HG03439 (cell line): Measurements from ENCODE around the gene ENTPD6.
"Not testable (repeated sequence)": the region's sequence is repeated elsewhere in the genome, so short reads cannot be mapped to it uniquely, and the experiment has no call there.

Source experiments
- ATAC-seq: cut with Tn5 transposase; IDR thresholded peaks from one replicate; pipeline ENCODE4 v1.9.1; 2021; ENCODE audit warnings: mild to moderate bottlenecking, moderate library complexity; ENCODE audit not compliant: unreplicated experiment

Gene ENTPD6

GRCh38 chr20:25223179-25223661, 27.7 kb downstream of the ENTPD6 start:
- ATAC-seq = no peak

DNA sequence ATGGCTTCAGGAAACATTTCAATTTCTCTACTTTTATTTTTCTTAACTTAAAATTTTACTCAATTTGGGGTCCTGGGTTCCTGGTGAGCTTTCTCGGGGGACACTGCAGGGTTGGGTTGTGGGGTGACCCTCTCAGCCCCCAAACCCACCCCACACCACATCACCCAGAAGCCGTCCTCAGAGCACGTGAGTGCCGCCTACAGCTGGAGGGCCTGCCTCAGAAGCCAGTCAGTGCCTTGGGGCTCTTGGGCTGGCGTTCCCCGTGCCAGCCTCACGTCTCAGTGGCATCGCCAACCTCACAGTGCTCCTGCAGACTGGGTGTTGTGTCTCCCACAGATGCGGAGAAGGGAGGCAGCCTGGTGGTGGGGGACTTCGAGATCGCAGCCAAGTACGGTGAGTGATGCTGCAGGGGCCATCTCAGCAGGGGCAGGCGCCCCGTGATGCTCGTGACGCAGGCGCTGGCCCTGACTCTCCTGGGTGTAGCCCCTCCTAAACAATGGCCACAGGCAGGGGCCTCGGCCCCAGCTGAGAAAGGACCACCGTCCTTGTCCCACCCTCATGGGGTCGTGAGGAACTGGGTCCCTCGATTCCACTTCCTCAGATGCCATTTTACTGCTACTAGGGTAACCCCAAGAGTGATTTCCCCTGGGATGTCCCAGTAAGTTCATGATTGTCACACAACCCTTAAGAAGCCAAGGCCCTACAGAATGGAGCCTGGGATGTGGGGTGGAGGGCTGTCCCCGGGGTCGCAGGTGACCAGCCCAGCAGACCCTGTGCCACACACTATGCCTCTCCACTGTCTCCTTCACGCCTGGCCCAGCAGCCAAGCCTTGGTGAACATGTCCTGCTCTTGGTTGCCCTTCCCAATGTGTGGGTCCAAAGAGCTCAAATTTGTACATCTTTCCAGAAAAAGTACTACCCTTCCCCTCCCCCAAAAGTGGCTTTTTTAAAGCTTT, 28.5 kb downstream of the ENTPD6 start:
- ATAC-seq = no peak

DNA sequence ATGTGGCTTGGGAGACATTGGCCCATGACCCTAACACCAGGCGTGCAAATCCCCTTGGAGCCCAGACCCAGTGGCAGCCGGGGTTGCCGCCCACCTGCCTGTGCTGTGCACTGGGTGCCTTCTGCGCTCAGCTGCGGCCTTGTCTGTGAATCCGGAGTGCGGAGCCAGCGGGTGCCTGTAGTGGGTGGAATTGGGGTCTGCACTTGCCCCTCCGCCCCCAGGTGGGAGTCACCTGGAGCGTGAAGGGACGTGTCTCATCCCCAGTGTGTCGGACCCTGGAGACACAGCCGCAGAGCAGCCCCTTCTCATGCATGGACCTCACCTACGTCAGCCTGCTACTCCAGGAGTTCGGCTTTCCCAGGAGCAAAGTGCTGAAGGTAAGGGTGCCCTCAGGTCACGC, 29.4 kb downstream of the ENTPD6 start:
- ATAC-seq = no peak

- no peak for ATAC-seq
These were observed 30.3 kb downstream of the ENTPD6 start for GRCh38 chr20:25225642-25226432.

- ATAC-seq = no peak
These were observed 31.2 kb downstream of the ENTPD6 start for GRCh38 chr20:25226433-25227316.

DNA sequence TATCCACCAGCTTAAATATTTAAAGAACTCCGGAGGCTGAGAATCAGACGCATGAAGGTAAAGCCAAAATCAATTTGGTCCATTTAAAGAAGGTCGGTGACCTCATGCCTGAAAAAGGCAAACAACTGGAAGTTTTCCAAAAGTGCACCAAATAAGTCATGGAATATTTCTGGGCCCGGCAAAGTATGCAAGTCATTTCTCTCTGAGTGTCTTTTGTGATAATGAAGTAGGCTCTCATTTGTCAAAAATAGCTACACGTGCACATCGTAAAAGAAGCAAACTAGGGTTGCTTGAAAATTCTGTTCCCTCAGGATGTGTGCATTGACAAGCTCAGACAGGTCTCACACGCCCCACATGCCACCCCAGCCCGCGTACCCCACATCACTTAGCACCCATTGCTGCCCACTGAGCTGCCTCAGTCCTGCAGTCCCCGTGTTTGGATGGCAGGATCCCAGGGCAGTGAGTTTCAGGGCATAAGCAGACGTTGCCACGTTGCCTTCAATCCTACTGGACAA, 31.9 kb downstream of the ENTPD6 start:
- no peak for ATAC-seq

- no peak for ATAC-seq
These were observed 34.1 kb downstream of the ENTPD6 start for GRCh38 chr20:25229486-25230165.

DNA sequence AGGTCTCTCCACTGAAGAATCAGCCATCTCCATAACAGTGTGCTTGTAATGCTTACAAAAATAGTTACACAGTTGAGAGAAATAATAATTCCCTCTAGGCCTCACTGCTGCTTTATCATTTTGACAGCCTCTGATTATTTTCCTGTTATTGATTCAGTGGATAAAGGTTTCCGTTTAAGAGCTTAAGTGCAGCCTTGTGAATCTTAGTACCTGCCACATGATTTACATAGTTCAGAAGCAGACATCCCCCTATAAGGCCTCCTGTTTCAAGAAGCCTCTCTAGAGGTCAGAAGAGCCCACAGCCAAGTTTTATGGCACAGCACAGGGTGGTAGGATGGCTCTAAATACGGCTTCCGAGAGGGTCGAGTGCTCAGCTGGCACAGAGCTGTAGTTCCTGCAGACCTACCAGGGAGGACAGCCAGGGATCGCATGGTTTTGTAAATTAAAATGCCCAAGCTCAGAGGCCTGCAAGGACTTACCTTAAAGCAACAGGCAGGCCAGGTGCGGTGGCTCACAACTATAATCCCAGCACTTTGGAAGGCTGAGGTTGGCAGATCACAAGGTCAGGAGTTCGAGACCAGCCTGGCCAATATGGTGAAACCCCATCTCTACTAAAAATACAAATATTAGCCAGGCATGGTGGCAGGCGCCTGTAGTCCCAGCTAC, 34.8 kb downstream of the ENTPD6 start:
- peak; percentile 58 for ATAC-seq

DNA sequence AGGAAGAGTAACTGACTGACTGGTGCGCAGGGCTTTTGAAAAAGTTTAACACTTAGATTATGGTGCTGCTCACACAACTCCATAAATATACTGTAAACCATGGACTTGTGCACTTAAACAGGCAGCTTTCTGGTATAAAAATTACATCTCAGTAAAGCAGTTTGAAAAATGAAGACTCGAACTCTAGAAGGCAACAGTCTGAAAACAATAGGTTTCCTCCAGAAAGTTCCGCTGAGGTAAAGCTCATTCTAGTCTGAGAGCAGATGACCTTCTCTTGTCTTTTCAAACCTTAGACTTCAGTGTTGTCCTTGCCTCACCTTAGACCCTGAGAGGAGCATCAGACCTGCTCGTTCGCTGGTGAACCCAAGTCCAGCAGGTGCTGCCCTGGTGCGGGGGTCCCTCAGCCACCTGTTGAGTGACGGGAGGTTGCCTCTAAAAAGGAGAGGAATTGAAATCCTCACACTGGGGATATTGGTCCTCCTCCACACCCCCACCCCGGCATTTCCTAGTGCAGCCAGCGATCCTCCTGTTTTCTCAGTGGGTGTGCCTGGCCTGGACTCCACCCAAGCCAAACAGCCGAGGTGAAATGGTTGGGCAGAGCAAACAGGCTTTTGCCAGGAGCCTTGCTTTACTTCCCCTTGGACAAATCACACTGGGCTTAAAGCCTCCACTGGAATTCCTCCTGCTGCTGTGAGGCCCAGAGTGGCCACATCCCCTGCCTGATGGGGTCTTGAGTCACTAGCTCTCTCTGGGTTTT, 37.7 kb downstream of the ENTPD6 start:
- no peak for ATAC-seq

- not testable (repeated sequence) for ATAC-seq
These were observed 38.7 kb downstream of the ENTPD6 start for GRCh38 chr20:25234009-25234849.

- no peak for ATAC-seq
These were observed 41.2 kb downstream of the ENTPD6 start for GRCh38 chr20:25236450-25237304.

DNA sequence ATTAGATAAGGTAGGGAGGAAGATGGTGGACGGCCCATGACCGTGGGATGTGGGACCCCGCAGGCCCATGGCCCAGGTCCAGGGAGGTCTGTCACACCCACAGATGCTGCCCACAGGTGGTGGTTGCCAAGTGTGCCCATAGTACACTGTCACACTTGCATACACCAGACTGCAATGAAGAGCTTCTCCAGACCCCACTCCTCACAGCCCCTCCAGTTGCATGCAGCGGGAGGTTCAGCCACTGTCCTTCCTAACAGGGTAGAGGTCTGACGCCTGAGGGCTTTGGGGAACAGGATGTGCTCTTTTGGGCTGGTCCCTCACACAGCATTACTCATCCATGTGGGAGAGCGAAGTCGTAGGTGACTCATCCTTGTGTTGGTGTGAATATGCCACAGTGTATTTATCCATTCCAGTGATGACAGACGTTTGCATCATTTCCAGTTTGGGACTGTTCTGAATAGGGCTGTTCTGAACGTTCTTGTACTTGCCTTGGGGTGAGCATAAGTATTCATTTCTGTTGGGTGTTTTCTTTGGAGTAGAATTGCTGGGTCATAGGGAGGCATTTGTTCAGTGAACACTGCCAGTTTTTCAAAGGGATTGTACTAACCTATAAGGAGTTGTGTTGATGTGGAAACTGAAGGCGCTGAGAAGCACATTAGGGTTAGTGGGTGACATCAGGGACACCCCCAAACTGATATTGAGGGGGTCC, 42.3 kb downstream of the ENTPD6 start:
- no peak for ATAC-seq

DNA sequence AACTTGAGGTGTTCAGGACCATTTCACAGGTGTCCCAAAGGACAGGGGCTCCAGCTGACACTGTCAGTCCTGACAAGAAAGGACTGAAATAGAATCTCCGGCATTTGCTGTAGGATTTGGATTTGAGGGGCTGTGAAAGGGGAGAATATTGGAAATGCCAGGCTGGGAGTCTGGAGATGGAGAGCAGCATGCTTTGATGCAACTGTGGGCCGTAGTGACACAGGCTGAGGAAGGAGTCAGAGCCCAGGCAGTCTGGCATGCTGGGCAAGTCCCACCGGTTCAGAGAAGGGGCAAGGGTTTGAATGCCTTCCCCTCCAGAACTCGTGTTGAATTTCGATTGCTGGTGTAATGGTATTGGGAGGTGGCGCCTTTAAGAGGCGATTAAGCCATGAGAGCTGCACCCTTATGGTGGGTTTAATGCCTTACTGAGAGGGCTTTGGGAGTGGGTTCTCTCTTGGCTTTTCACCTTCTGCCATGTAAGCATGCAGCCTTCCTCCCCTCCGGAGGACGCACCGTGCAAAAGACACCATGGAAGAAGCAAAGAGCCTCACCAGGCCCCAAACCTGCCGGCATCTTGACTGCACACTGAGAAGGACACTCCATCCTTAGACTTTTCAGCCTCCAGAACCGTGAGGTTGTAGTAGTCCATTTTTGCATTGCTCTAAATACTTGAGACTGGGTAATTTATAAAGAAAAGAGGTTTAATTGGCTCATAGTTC, 43.0 kb downstream of the ENTPD6 start:
- no peak for ATAC-seq

GRCh38 chr20:25239387-25240370, 44.2 kb downstream of the ENTPD6 start:
- no peak for ATAC-seq
